GM19438 (cell line): ENCODE results near the gene LRRFIP2.

Experiments used
- ATAC-seq: cut with Tn5 transposase; IDR thresholded peaks from one replicate; pipeline ENCODE4 v1.9.1; 2021; ENCODE audit warnings: low read depth; ENCODE audit not compliant: unreplicated experiment

Gene LRRFIP2

GRCh38 chr3:37029516-37030163 lies 144.7 kb downstream of the LRRFIP2 start:
- no peak for ATAC-seq

- no peak for ATAC-seq
Observed at GRCh38 chr3:37029111-37029510, 145.3 kb downstream of the LRRFIP2 start.

- no peak for ATAC-seq
Observed at GRCh38 chr3:37028329-37028728, 146.1 kb downstream of the LRRFIP2 start.

- ATAC-seq = no peak
Observed at GRCh38 chr3:37026851-37027250, 147.5 kb downstream of the LRRFIP2 start.

- no peak for ATAC-seq
Observed at GRCh38 chr3:37025561-37026335, 148.6 kb downstream of the LRRFIP2 start.

- no peak for ATAC-seq
Observed at GRCh38 chr3:37024820-37025405, 149.5 kb downstream of the LRRFIP2 start.

- no peak for ATAC-seq
Observed at GRCh38 chr3:37024092-37024491, 150.3 kb downstream of the LRRFIP2 start.

- ATAC-seq = no peak
Observed at GRCh38 chr3:37017683-37018082, 156.7 kb downstream of the LRRFIP2 start.

- no peak for ATAC-seq
Observed at GRCh38 chr3:37016903-37017302, 157.5 kb downstream of the LRRFIP2 start.

GRCh38 chr3:37015642-37016041 lies 158.7 kb downstream of the LRRFIP2 start:
- ATAC-seq = no peak

- no peak for ATAC-seq
Observed at GRCh38 chr3:37014620-37015019, 159.8 kb downstream of the LRRFIP2 start.
